IPS-18c (cell line): ENCODE measurements around the gene CACNG5.

ENCODE experiments used
- H3K4me3 ChIP-seq: 2 replicates; pipeline ENCODE4 v1.7.0; 2013; ENCODE audit warnings: low read depth, mild to moderate bottlenecking, low read length, moderate library complexity; ENCODE audit not compliant: insufficient read depth
- H3K9me3 ChIP-seq: one replicate; pipeline ENCODE4 v1.6.1; 2013; ENCODE audit warnings: mild to moderate bottlenecking, low read length, moderate library complexity; ENCODE audit not compliant: control insufficient read depth, insufficient read depth

CACNG5 gene

DNA sequence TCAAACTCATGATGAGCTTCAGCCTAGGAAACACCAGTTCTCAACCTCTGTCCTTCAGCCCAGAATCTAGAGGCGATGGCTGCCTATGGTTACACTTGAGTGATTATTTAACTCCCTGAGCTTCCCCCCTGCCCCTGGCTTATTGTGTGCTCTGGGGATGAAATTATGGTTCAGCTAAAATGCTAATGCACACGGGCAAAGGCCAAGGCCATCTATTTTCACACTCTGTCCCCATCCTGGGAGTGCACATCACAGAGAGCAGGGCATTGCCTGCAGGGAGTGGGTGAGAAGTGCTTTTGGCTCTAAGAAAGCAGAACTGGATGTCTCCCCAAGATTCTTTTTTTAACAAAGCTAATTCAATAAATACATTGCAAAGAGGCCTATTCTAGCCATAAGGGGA, 21.6 kb upstream of the CACNG5 start:
- Histone ChIP-seq H3K9me3 (no peaks in the 10 kb centered on the region), H3K4me3 (no peak overlapping the region)

DNA sequence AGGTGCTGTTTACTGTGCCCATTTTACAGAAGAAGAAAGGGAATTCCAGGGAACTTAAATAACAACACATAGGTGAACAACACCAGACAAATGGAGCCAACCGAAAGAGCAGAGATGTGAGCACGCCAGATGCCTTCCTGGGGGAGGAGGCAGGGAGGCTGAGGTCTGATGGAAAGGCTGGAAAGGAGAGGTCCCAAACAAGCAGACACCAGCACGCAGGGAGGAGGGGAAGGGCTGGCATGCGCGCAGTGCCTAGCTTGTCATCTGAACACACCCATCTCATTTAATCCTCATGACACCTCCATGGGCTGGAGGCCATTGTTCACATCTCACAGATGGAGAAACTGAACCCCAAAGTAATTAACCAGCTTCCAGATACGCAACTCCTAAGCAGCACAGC, 20.9 kb upstream of the CACNG5 start:
- no peaks in the 10 kb centered on the region for H3K9me3 ChIP-seq

DNA sequence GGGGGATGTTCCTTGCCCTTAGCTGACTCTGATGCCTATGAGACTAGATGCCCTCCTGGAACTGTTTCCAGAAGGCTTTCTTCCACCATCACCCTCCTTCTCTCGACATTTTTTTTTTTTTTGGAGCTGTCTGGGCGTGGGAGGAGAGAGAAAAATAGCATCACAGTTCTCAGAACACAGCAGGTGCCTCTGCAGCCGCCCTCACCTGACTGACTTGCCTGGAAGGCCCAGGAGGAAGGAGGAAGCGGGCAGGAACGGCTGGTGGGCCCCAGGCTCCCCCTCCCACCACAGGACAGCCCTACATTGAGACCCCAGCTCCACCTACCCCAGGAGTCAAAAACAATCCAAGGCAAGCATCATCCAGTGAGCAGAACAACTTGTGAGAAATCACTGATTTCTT, 20.3 kb upstream of the CACNG5 start:
- Histone ChIP-seq H3K9me3 (no peaks in the 10 kb centered on the region), H3K4me3 (no peak overlapping the region)

More for the DNA sequence above, 20.9 kb upstream of the CACNG5 start:
- H3K4me3 ChIP-seq = no peak overlapping the region

DNA sequence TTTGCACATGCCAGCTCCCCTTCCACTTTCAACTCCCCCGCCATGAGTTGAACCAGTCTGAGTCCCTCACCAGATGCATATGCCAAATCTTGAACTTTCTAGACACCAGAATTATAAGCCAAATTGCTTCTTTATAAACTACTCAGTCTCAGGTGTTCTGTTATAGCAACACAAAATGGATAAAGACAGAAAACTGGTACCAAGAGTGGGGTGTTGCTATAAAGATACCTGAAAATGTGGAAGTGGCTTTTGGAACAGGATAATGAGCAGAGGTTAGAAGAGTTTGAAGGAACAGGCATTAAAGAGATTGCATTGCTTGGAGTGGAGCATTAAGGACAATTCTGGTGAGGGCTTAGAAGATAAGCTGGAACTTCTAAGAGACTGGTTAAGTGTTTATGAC, 17.2 kb upstream of the CACNG5 start:
- H3K4me3 ChIP-seq = no peak overlapping the region
- H3K9me3 ChIP-seq = peaks cover 2% of the 10 kb centered on the region

DNA sequence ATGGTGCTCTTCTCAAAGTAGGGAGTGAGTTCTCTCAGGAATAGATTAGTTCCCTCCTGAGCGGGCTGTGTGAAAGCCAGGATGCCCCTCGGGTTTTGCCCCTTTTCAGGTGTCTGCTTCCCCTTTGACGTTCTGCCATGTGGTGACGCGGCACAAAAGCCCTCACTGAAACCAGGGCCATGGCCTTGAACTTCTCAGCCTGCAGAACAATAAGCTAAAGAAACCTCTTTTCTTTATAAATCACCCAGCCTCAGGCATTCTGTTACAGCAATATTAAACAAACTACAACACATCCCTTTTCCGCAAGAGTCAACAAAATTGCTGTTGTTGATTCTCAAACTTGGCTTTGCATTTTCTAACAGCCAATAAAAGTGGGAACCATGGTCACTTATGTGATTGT, 15.5 kb upstream of the CACNG5 start:
- Histone ChIP-seq H3K4me3 (no peak overlapping the region), H3K9me3 (peaks cover 5% of the 10 kb centered on the region)

DNA sequence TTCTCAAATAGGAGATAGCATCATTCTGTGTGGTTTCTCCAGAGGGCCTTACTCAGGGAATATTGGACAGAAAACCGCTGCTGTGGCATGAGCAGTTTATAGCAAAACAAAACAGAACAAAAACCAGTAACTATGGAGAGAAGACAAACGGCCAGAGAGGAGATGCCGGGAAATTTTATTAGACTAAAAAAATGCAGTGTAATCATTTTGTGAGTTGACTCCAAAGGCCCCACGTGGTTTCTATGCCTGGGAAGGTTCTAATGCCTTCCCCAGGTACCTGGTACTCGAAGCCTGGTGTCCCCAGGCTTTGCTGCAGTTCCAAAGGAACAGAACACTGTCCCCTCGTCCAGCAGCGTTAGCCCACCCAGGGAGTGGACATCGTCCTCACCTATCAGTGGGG, 12.9 kb upstream of the CACNG5 start:
- H3K4me3 ChIP-seq = no peak overlapping the region

DNA sequence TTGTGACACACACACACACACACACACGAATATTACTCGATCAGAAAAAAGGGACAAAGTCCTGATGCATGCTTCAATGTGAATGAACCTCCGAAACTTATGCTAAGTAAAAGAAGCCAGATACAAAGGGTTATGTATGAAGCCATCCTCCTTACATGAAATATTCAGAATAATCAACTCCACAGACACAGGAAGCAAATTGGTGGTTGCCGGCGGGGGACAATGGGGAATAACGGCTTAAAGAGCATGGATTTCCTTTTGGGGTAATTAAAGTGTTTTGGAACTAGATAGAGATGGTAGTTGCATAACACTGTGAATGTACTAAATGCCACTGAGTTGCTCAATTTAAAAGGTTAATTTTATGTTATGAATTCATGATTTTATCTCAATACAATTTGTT, 8.1 kb upstream of the CACNG5 start:
- no peak overlapping the region for H3K4me3 ChIP-seq
- H3K9me3 ChIP-seq = peaks cover 5% of the 10 kb centered on the region

More for the DNA sequence above, 12.9 kb upstream of the CACNG5 start:
- H3K9me3 ChIP-seq = peaks cover 5% of the 10 kb centered on the region

DNA sequence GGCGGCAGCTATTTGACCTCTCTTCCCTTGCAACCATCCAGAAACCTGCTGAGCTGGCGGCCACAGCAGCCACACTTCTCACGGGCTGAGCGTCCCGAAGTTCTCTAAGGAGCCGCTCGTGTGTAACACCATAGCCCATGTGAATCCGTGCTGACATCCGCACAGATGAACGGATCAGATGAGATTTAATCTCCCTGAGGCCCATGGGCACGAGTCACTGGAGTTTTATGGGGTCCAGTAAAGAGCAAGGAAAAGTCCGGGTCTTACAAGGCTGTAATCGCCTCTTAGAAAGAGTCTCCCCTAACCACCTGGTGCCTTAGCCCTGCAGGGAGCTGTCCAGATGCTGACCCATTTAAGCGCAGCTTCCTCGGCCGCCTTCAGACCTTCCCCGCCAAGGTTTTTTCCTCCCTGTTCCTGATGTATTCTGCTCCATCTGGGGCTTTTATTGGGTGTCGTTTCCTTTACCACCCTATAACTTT, 5.5 kb upstream of the CACNG5 start:
- no peak overlapping the region for H3K4me3 ChIP-seq
- H3K9me3 ChIP-seq = no peaks in the 10 kb centered on the region

DNA sequence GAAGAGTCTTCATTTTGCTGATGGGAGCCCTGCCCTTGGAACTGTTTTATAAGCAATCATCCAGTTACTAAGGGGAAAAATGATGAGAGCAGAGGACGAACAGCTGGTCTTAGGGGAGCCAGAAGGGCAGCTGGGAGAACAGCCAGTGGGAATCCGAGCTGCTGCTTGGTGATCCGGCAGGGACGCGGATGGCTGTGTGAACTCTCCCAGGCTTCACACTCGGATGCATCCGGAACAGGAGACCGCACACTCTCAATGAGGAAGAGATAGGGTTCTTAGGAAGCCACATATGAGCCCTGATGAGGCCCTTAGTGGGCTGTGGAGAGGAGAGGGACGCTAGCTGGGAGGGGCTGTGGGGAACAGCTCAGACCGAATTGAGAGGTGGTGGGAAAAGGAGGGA, 5.0 kb upstream of the CACNG5 start:
- H3K4me3 ChIP-seq = no peak overlapping the region
- no peaks in the 10 kb centered on the region for H3K9me3 ChIP-seq

DNA sequence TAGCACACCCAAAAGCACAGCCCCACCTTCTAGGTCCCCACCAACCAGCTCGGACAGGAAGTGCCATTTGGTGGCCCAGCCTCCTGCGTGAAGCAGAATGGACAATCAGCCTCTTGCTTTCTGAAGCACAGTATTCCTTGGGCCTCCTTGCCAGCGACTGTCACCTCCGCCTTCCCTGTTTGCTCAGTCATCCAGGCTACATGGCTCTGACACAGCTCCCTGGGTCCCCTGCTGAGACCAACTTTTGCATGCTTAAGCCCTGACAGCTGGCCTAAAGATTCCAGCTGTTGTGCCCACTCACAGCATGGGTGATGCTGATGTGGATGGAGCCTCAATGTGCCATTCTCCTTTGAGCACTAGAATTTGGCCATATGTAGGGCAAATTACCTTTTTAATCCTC, 4.5 kb upstream of the CACNG5 start:
- Histone ChIP-seq H3K4me3 (no peak overlapping the region), H3K9me3 (no peaks in the 10 kb centered on the region)

DNA sequence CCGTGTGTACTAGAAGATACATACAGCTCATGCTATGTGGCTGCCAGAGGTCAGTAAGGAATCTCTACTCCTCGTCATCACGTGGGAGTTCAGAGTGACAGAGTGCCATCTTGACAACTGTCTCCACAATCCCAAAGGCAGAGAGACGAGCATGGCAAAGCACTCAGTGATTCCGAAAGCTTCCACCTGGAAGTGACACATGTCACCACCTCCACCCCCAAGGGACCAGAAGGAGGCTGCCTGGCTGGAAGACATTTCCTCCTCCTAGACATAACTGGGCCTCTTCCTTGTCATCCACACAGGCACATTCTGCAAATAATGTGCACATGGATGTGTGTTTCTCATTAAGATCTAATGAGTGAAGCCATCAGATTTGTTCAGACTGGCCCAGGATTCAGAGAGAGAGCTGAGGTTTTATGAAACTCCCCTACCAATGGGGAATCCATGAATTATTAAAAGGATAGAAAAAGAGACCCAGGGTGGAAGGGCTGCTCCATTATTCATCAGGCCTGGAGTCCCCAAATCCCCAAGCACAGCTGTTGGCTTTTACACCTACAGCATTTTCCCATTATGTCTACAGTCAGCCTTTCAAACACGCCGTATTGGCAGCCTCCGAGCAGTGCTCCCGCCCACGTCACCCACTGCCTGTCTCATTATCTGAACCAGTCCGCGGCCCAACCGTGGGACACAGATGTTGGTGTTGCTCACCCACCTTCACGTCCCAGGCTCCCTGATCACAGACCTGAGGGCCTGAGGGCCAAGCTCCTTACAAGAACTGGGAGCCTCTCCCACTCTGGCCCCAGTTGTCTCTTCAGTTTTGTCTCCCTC, 3.3 kb upstream of the CACNG5 start:
- no peak overlapping the region for H3K4me3 ChIP-seq

DNA sequence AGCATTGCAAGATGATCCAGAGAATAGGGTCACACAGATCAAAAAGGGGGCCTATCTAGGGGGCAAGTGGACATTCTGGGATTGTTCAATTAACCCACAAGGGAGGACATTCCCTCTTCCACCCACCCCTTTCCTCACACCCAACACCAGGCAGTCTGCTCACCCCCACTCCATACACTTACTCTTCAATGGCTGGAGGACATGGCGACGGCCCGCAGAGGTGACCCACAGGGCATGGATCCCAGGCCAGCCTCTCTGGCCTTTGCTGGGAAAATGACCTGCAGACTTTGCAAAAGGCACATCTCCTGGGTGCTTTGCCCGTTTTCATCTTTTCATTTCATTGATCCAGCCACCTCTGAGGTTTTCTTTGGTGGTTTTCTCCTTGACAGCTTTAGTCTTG, 1.7 kb upstream of the CACNG5 start:
- Histone ChIP-seq H3K9me3 (no peaks in the 10 kb centered on the region), H3K4me3 (no peak overlapping the region)

More for the DNA sequence above, 3.3 kb upstream of the CACNG5 start:
- H3K9me3 ChIP-seq = no peaks in the 10 kb centered on the region

DNA sequence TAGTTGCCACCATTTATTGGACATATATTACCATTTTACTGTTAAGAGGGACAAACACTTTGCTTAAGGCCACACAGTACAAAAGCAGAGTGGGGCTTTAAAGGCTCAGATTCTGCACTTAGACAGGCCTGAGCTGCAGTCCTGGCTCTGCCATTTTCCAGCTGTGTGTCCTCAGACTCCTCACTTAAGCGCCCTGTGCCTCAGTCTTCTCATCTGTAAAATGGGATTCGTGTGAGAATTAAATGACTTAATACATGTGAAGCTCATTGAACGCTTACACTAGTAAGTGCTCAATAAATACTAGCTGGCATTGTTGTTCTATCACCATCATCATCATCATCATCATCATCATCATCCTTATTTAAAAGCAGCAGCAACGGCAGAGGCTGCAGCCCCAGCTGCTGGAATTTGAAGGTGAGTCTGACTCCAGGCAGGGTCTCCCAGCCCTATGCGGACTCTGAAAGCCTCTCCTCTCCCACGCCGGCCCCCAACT, 445 bp upstream of the CACNG5 start:
- H3K4me3 ChIP-seq = peak overlapping the region; percentile 39; the same call in 1 of the 2 replicates
- H3K9me3 ChIP-seq = no peaks in the 10 kb centered on the region

DNA sequence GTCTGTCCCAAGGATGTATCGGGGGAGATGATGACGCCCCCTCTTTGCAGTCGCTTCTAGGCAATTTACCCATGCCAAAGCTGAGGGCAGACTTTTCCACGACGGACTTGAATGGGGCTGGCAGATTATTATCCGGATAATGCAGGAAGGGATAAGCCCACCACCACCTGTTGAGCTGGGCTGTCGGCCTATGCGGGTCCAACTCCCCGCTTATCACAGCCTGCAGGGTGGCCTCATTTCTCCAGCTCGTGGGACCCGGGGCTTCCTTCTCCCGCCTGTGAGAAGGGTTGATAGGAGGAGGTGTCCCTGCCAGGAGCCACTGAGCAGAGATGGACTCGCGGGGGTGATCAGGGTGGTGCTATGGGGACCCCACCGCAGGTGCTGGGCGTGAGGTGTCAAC, 559 bp downstream of the CACNG5 start:
- Histone ChIP-seq H3K4me3 (peak overlapping the region; percentile 57), H3K9me3 (no peaks in the 10 kb centered on the region)

DNA sequence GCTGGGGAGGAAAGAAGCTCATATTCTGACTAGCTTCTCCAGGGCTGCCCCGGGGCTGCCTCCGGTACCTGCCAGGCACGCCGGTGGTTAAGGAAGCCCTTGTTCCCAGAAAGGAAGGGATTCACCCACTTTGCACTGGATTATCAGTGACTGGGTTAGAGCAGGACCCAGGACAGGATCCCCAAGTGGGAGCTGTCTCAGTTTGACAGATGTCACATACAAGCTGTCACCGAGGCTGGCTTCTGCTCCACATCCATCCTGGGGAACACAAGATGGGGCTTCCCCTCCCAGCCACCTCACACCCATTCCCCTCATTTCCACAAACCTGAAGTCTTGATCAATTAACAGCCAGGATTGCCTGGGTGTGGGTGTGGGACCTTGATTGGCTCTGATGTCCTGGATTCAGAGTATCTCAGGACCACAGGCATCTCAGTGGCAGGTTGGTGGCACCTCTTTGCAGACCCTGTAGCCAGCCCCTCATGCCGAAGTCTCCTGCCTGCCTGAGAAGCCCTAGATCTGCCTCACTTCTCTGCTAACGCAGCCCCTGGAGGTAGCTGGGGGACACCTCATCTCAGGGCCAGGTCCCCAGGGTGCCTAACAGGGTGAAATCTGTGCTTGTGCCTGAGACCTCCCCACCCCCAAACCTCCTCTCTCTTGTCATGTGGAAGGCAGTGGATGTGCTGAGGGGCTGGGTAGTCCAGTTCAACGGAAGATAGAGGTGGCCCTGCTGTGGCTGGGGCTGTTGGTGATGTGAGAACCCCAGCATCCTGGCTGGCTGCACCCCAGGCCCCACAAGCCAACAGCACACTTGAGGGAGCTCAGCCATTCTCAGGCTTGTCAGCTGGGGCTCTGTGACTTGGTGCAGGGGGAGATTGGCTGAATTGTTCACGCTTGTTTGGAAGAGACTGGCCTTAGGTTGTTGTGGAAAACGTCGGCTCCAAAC, 1.4 kb downstream of the CACNG5 start:
- no peak overlapping the region for H3K4me3 ChIP-seq
- peaks cover 2% of the 10 kb centered on the region for H3K9me3 ChIP-seq

DNA sequence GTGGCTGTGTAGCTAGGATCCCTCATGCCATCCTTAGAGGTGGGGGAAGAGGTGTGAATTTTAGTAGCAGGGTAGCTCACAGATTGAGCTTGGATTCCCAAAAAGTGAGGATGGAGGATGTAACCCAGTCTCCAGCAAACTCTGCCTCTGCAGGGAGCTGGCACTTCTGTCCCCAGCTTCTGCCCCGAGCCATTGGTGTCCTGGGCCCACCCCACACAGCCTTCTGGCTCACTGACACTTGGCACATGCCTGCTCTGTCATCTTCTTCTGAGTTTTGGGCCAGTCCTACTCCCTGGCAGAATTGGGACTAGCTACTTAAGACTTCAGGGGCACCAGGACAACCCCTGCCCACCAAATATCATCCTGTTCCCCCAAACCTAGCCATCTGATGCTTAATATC, 2.3 kb downstream of the CACNG5 start:
- H3K9me3 ChIP-seq = peaks cover 2% of the 10 kb centered on the region
- H3K4me3 ChIP-seq = no peak overlapping the region

DNA sequence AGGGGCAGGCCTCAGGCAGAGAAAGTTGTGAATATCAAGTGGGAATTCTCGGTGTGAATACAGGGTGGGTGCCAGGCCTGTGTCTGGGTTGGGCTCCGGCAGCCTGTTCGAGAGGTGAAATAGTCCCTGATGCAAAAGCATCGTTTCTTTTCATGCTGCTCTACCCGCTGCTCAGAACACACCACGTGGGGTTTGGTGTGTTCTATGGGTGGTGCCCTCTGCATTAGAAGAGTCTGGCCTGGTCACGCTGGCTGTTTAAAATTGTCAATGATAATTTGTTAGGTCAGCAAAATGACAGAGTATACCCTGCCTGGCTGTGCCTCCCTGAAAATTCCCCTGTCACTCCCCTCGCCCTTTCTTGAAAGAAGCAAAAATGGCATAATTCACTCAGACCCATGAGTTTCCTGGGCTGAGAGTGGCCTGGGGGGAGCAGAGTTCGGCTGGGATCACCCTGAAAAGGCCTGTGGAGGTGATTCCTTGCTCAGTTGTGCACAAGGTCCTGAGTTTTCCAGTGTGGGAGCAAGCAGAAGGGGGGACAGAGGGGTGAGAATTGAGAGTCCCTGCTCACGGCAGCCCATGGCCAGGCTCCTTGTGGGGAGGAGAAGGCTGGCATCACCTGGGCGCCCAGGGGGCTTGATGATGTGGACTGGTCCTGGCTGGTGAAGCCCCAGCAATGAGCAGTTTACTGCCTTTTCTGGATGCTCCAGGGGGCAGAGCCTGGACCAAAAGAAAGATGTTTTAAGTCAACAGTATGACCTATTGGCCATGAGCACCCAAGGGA, 3.2 kb downstream of the CACNG5 start:
- Histone ChIP-seq H3K9me3 (peaks cover 2% of the 10 kb centered on the region), H3K4me3 (no peak overlapping the region)
